HL-60 (cell line): ENCODE results near the gene NFATC1.

Source experiments
- GABPA ChIP-seq: IDR thresholded peaks from 2 replicates; pipeline ENCODE4 v1.6.1; 2012; ENCODE audit warnings: low read depth
- POLR2AphosphoS5 ChIP-seq: IDR thresholded peaks from 2 replicates; pipeline ENCODE4 v1.6.1; 2012; ENCODE audit warnings: low read depth
- SPI1 ChIP-seq: IDR thresholded peaks from 2 replicates; pipeline ENCODE4 v1.6.1; 2012; ENCODE audit warnings: low read depth, mild to moderate bottlenecking, borderline replicate concordance
- TF ChIP-seq, protein P1 (sequence below): IDR thresholded peaks from one replicate; pipeline ENCODE4 v1.5.1; 2011; ENCODE audit warnings: low read length, control low read depth, inconsistent platforms; ENCODE audit not compliant: insufficient read depth
- TF ChIP-seq, protein P2 (sequence below): IDR thresholded peaks from 2 replicates; pipeline ENCODE4 v1.6.1; 2012; ENCODE audit warnings: low read depth; ENCODE audit not compliant: insufficient replicate concordance

DNA sequence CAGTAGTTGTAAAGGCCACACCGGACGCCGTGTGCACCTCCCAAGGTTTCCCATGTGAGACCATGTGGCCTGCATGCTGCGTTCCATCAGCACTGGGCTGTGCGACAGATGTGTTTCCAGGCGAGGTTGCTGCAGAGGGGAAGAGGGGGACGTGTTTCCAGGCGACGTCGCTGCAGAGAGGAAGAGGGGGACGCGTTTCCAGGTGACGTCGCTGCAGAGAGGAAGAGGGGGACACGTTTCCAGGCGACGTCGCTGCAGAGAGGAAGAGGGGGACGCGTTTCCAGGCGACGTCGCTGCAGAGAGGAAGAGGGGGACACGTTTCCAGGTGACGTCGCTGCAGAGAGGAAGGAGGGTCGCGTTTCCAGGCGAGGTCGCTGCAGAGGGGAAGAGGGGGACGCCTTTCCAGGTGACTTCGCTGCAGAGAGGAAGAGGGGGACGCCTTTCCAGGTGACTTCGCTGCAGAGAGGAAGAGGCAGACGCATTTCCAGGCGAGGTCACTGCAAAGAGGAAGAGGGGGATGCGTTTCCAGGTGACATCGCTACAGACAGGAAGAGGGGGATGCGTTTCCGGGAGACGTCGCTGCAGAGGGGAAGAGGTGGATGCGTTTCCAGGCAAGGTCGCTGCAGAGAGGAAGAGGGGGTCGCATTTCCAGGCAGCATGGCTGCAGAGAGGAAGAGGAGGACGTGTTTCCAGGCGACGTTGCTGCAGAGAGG is 24.5 kb downstream of the NFATC1 start:
- TF ChIP-seq POLR2AphosphoS5 (no peak), SPI1 (no peak), GABPA (peak; percentile 83)
- TF ChIP-seq, protein P1, sequence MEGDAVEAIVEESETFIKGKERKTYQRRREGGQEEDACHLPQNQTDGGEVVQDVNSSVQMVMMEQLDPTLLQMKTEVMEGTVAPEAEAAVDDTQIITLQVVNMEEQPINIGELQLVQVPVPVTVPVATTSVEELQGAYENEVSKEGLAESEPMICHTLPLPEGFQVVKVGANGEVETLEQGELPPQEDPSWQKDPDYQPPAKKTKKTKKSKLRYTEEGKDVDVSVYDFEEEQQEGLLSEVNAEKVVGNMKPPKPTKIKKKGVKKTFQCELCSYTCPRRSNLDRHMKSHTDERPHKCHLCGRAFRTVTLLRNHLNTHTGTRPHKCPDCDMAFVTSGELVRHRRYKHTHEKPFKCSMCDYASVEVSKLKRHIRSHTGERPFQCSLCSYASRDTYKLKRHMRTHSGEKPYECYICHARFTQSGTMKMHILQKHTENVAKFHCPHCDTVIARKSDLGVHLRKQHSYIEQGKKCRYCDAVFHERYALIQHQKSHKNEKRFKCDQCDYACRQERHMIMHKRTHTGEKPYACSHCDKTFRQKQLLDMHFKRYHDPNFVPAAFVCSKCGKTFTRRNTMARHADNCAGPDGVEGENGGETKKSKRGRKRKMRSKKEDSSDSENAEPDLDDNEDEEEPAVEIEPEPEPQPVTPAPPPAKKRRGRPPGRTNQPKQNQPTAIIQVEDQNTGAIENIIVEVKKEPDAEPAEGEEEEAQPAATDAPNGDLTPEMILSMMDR: no peak
- TF ChIP-seq, protein P2, sequence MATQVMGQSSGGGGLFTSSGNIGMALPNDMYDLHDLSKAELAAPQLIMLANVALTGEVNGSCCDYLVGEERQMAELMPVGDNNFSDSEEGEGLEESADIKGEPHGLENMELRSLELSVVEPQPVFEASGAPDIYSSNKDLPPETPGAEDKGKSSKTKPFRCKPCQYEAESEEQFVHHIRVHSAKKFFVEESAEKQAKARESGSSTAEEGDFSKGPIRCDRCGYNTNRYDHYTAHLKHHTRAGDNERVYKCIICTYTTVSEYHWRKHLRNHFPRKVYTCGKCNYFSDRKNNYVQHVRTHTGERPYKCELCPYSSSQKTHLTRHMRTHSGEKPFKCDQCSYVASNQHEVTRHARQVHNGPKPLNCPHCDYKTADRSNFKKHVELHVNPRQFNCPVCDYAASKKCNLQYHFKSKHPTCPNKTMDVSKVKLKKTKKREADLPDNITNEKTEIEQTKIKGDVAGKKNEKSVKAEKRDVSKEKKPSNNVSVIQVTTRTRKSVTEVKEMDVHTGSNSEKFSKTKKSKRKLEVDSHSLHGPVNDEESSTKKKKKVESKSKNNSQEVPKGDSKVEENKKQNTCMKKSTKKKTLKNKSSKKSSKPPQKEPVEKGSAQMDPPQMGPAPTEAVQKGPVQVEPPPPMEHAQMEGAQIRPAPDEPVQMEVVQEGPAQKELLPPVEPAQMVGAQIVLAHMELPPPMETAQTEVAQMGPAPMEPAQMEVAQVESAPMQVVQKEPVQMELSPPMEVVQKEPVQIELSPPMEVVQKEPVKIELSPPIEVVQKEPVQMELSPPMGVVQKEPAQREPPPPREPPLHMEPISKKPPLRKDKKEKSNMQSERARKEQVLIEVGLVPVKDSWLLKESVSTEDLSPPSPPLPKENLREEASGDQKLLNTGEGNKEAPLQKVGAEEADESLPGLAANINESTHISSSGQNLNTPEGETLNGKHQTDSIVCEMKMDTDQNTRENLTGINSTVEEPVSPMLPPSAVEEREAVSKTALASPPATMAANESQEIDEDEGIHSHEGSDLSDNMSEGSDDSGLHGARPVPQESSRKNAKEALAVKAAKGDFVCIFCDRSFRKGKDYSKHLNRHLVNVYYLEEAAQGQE: no peak
